ENCODE measurements around the gene RNU1-3.
"Not testable (repeated sequence)": the region's sequence is repeated elsewhere in the genome, so short reads cannot be mapped to it uniquely, and the experiment has no call there.

The RNU1-3 gene

DNA sequence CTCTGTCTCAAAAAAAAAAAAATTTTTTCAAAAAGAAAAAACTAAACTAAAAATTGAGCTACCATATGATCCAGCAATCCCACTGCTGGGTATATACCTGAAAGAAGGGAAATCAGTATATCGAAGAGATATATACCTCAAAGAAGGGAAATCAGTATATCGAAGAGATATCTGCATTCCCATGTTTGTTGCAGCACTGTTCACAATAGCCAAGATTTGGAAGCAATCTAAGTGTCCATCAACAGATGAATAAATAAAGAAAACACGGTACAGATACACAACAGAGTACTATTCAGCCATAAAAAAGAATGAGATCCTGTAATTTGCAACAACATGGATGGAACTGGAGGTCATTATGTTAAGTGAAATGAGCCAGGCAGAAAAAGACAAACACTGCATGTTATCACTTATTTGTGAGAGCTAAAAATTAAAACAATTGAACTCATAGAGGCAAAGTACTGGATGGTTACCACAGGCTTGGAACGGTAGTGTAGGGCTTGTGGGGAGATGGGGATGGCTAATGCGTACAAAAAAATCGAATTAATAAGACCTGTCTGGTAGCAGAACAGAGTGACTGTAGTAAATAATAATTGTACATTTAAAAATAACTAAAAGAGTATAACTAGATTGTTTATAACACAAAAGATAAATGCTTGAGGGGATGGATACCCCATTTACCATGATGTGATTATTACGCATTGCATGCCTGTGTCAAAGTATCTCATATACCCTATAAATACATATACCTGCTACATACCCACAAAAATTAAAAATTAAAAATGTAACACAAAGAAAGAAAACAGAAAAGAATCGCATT lies 25.4 kb downstream of the RNU1-3 start:
- H3K27me3 ChIP-seq (ENCODE audit: insufficient read depth, low read length): peaks cover 13% of the 10 kb centered on the region
- H3K27ac ChIP-seq (ENCODE audit: low read depth, low read length); H3K4me3 ChIP-seq (ENCODE audit: low read length); H3K4me1 ChIP-seq (ENCODE audit: insufficient read depth, low read length); H3K9me3 ChIP-seq (ENCODE audit: insufficient read depth, low read depth, low read length); H3K9ac ChIP-seq (ENCODE audit: low read depth, low read length); H3K36me3 ChIP-seq (ENCODE audit: insufficient read depth, low read length): not testable (repeated sequence)
- WGBS: 94% methylated on average over 8 of the region's 8 CpGs

DNA sequence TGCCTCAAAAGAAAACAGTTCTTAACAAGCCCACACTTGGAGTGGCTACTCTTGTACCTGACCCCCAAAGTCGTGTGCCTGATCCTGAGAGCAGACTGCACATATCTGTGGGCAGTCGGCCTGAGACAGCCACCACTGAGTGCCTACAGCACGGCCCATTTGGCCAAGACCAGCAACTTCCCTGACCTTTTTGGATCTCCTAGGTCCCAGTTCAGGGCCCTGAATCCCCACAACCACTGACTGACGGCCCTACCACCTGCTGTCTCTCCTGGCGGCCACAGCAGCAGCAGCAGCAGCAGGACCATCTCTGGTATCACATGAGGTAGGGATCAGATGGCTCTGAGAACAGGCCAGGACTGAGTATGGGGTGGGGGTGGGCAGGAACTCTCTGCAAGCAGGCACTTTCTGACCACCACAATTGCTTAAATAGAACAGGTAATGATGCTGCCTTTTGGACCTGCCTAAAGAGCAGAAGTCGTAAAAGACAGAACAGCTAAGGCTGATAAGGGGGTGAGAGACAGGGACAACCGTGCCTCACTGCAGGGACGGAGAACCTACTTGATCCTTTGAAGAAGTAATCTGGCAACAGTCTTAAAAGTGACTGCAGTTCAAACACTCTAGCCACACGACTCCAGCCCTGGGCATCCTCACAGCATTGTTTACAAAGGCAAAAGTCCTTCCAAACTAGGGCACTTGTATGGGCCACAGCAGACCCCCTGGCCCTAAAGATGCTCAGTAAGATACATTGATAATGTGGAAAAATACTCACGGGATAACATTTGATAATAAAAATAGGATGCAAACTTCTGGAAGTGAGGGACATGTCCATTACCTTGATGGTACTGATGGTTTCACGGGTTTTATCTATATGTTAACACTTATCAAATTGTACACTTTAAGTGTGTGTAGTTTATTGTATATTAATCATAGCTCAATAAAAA lies 27.4 kb downstream of the RNU1-3 start:
- H3K4me3 ChIP-seq (ENCODE audit: low read length); H3K4me1 ChIP-seq (ENCODE audit: insufficient read depth, low read length); H3K36me3 ChIP-seq (ENCODE audit: insufficient read depth, low read length); H3K9ac ChIP-seq (ENCODE audit: low read depth, low read length); H3K27me3 ChIP-seq (ENCODE audit: insufficient read depth, low read length); H3K9me3 ChIP-seq (ENCODE audit: insufficient read depth, low read depth, low read length); H3K27ac ChIP-seq (ENCODE audit: low read depth, low read length): not testable (repeated sequence)
- WGBS: 82% methylated on average over 11 of the region's 11 CpGs

- not testable (repeated sequence) for H3K27ac ChIP-seq (ENCODE audit: low read depth, low read length); H3K9me3 ChIP-seq (ENCODE audit: insufficient read depth, low read depth, low read length); H3K9ac ChIP-seq (ENCODE audit: low read depth, low read length); H3K4me3 ChIP-seq (ENCODE audit: low read length); H3K4me1 ChIP-seq (ENCODE audit: insufficient read depth, low read length); H3K36me3 ChIP-seq (ENCODE audit: insufficient read depth, low read length); H3K27me3 ChIP-seq (ENCODE audit: insufficient read depth, low read length)
- WGBS: 93% methylated on average over 6 of the region's 6 CpGs
Measured at GRCh38 chr1:16637941-16638778, 28.6 kb downstream of the RNU1-3 start.

- not testable (repeated sequence) for H3K9ac ChIP-seq (ENCODE audit: low read depth, low read length); H3K9me3 ChIP-seq (ENCODE audit: insufficient read depth, low read depth, low read length); H3K4me3 ChIP-seq (ENCODE audit: low read length); H3K27ac ChIP-seq (ENCODE audit: low read depth, low read length); H3K27me3 ChIP-seq (ENCODE audit: insufficient read depth, low read length); H3K4me1 ChIP-seq (ENCODE audit: insufficient read depth, low read length)
- peaks cover 15% of the 10 kb centered on the region for H3K36me3 ChIP-seq (ENCODE audit: insufficient read depth, low read length)
- WGBS: 93% methylated on average over 10 of the region's 10 CpGs
Measured at GRCh38 chr1:16636551-16637195, 30.1 kb downstream of the RNU1-3 start.

- H3K9me3 ChIP-seq (ENCODE audit: insufficient read depth, low read depth, low read length); H3K9ac ChIP-seq (ENCODE audit: low read depth, low read length); H3K4me1 ChIP-seq (ENCODE audit: insufficient read depth, low read length); H3K4me3 ChIP-seq (ENCODE audit: low read length); H3K27me3 ChIP-seq (ENCODE audit: insufficient read depth, low read length); H3K27ac ChIP-seq (ENCODE audit: low read depth, low read length): not testable (repeated sequence)
- WGBS: 93% methylated on average over 5 of the region's 5 CpGs
- peaks cover 23% of the 10 kb centered on the region for H3K36me3 ChIP-seq (ENCODE audit: insufficient read depth, low read length)
Measured at GRCh38 chr1:16635959-16636358, 30.8 kb downstream of the RNU1-3 start.

GRCh38 chr1:16633540-16634282 lies 33.0 kb downstream of the RNU1-3 start:
- not testable (repeated sequence) for H3K27me3 ChIP-seq (ENCODE audit: insufficient read depth, low read length); H3K4me3 ChIP-seq (ENCODE audit: low read length); H3K4me1 ChIP-seq (ENCODE audit: insufficient read depth, low read length); H3K9me3 ChIP-seq (ENCODE audit: insufficient read depth, low read depth, low read length); H3K27ac ChIP-seq (ENCODE audit: low read depth, low read length); H3K9ac ChIP-seq (ENCODE audit: low read depth, low read length)
- WGBS: 92% methylated on average over 6 of the region's 6 CpGs
- peaks cover 26% of the 10 kb centered on the region for H3K36me3 ChIP-seq (ENCODE audit: insufficient read depth, low read length)

DNA sequence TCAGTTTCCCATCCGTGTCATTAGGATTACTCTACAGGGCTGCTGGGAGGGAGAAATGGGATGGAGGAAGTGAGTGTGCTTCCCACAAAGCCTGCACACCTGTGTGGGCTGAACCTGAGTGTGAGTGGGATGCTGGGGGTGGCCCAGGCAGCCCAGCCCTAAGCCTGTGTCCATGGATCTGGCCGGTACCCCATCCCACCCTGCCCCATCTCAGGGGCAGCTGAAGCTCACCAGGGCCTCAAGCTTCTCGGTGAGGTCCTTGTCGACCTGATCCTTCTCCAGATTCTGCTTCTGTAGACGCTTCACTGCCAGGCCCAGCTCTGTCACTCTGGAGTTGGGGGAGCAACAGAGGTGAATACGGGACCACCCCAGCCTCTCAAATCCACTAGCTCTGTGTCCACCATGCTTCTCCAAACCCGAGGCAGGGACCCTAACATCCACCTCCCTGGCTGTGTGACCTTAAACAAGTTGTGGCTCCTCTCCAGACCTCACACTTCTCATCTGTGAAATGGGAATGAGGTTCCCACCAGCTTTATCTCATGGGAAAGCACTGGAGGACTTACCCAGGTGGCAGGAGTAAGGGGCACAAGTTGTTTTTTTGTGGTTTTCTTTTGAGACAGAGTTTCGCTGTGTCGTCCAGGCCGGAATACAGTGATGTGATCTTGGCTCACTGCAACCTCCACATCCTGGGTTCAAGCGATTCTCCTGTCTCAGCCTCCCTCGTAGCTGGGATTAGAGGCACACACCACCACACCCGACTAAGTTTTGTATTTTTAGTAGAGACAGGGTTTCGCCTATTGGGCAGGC lies 34.5 kb downstream of the RNU1-3 start:
- peaks cover 34% of the 10 kb centered on the region for H3K36me3 ChIP-seq (ENCODE audit: insufficient read depth, low read length)
- H3K9me3 ChIP-seq (ENCODE audit: insufficient read depth, low read depth, low read length); H3K4me1 ChIP-seq (ENCODE audit: insufficient read depth, low read length); H3K27me3 ChIP-seq (ENCODE audit: insufficient read depth, low read length); H3K27ac ChIP-seq (ENCODE audit: low read depth, low read length); H3K9ac ChIP-seq (ENCODE audit: low read depth, low read length); H3K4me3 ChIP-seq (ENCODE audit: low read length): not testable (repeated sequence)
- WGBS: 94% methylated on average over 14 of the region's 14 CpGs

DNA sequence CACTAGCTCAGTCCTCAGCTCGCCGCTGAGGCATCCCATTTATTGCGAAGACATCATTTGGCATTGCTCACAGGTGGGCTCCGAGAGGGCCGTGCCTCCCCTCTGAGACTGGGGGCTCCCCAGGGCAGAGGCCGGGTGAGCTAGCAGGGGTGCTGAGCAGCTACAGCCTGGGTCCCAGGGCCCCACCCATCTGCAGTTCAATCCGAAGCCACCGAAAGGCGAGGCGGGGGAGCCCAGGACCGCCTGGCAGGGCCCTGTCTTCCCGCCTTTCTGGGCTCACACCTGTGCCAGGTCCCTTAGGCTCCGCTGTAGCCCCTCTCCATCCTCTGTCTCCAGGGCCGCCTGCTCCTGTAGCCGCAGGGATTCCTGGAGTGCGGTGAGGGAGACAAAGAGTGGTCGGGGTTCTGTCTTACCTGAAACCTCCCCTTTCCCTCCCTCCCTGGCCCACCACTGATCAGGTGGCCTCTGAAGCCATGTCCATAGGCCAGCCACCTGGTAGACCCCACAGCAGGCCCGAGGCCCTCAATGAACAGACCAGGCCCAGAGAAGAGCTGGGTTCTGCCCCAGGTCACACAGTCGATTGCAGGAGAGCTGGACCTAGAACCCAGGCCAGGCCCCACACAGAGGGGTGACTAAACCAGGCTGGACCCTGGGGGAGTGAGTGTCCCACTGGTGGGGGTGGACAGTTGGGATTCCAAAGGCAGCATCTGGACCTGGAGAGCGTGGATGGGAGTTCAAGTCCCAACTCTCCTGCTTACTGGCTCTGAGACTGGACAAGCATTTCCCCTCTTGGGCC lies 35.3 kb downstream of the RNU1-3 start:
- 92% methylated on average over 20 of the region's 20 CpGs for WGBS
- Histone ChIP-seq H3K9ac (ENCODE audit: low read depth, low read length) (no peak overlapping the region; the same call in 1 of the 2 replicates), H3K36me3 (ENCODE audit: insufficient read depth, low read length) (peaks cover 37% of the 10 kb centered on the region), H3K4me3 (ENCODE audit: low read length) (no peak overlapping the region), H3K27me3 (ENCODE audit: insufficient read depth, low read length) (no peaks in the 10 kb centered on the region), H3K27ac (ENCODE audit: low read depth, low read length) (no peak overlapping the region), H3K9me3 (ENCODE audit: insufficient read depth, low read depth, low read length) (no peaks in the 10 kb centered on the region), H3K4me1 (ENCODE audit: insufficient read depth, low read length) (no peaks in the 10 kb centered on the region)

- Histone ChIP-seq H3K4me3 (ENCODE audit: low read length) (no peak overlapping the region), H3K27me3 (ENCODE audit: insufficient read depth, low read length) (no peaks in the 10 kb centered on the region), H3K4me1 (ENCODE audit: insufficient read depth, low read length) (no peaks in the 10 kb centered on the region), H3K36me3 (ENCODE audit: insufficient read depth, low read length) (peaks cover 41% of the 10 kb centered on the region), H3K9me3 (ENCODE audit: insufficient read depth, low read depth, low read length) (no peaks in the 10 kb centered on the region), H3K27ac (ENCODE audit: low read depth, low read length) (no peak overlapping the region), H3K9ac (ENCODE audit: low read depth, low read length) (no peak overlapping the region; the same call in 1 of the 2 replicates)
- 95% methylated on average over 36 of the region's 36 CpGs for WGBS
Measured at GRCh38 chr1:16630661-16631247, 36.0 kb downstream of the RNU1-3 start.
